CD4-positive, alpha-beta T cell treated with Interleukin-2 at 100 ng/mL for 4 hours (primary cell): ENCODE data around the gene IL22.

Source experiments
- DNase-seq: peaks from one replicate; pipeline ENCODE4 v3.0.0-alpha.2; 2020; ENCODE audit warnings: low spot score

IL22 gene

GRCh38 chr12:68253504-68253903, at the start of gene IL22:
IL22 (minus strand) TSS chr12:68253604; CDS start chr12:68253448, 156 bp downstream.
- no peak for DNase-seq

GRCh38 chr12:68297929-68298328, 44.5 kb upstream of the IL22 start:
- no peak for DNase-seq

GRCh38 chr12:68294251-68294650, 40.8 kb upstream of the IL22 start:
- no peak for DNase-seq

GRCh38 chr12:68293347-68293746, 39.9 kb upstream of the IL22 start:
- DNase-seq, result no peak

- no peak for DNase-seq
These were observed 38.9 kb upstream of the IL22 start for GRCh38 chr12:68292151-68292943.

GRCh38 chr12:68291396-68292036, 38.1 kb upstream of the IL22 start:
- DNase-seq, result no peak

GRCh38 chr12:68290126-68290525, 36.7 kb upstream of the IL22 start:
- peak; percentile 72 for DNase-seq

GRCh38 chr12:68287106-68287505, 33.7 kb upstream of the IL22 start:
- DNase-seq, result no peak

- DNase-seq, result no peak
These were observed 33.0 kb upstream of the IL22 start for GRCh38 chr12:68286396-68286795.

GRCh38 chr12:68285541-68285940, 32.1 kb upstream of the IL22 start:
- no peak for DNase-seq

- DNase-seq, result no peak
These were observed 28.1 kb upstream of the IL22 start for GRCh38 chr12:68281322-68282077.

- no peak for DNase-seq
These were observed 26.8 kb upstream of the IL22 start for GRCh38 chr12:68280240-68280639.

GRCh38 chr12:68279227-68280054, 26.0 kb upstream of the IL22 start:
- no peak for DNase-seq

- DNase-seq, result no peak
These were observed 23.1 kb upstream of the IL22 start for GRCh38 chr12:68276402-68276930.

- no peak for DNase-seq
These were observed 19.3 kb upstream of the IL22 start for GRCh38 chr12:68272732-68273131.

GRCh38 chr12:68271346-68271745, 17.9 kb upstream of the IL22 start:
- DNase-seq, result no peak

GRCh38 chr12:68270358-68270757, 17.0 kb upstream of the IL22 start:
- no peak for DNase-seq

- no peak for DNase-seq
These were observed 16.4 kb upstream of the IL22 start for GRCh38 chr12:68269779-68270178.

GRCh38 chr12:68268967-68269366, 15.6 kb upstream of the IL22 start:
- no peak for DNase-seq

GRCh38 chr12:68267892-68268396, 14.5 kb upstream of the IL22 start:
- DNase-seq, result no peak

GRCh38 chr12:68264857-68265256, 11.5 kb upstream of the IL22 start:
- no peak for DNase-seq
